A549 (cell line): ENCODE data around the gene SPATA45. TPM values are rescaled to one million over a fixed set of nuclear protein-coding genes. Genes with fewer than 3 reads are reported as not detected.

Source experiments
- ATAC-seq, 2 experiments: fragments of 200-7000 bp in 1 of 2; fragments of >200 bp in 1 of 2; cut with Nextera tagmentation in 1 of 2; cut with Tn5 transposase in 1 of 2; 3 replicates each; pipeline versions ENCODE4 v1.8.0 to v1.9.1; 2018 to 2020; ENCODE audit warnings: mild to moderate bottlenecking in 1 of 2, moderate library complexity in 1 of 2
- CTCF ChIA-PET: fragments of 300-600 bp; sonication (Branson Sonifier 250); formaldehyde crosslinking; extraction: SDS; loops from one replicate; lab custom pipeline; 2021; ENCODE audit warnings: antibody characterized with exemption, inconsistent platforms; lab: Yijun Ruan, JAX
- POLR2A ChIA-PET: fragments of 350-600 bp; formaldehyde crosslinking; extraction: SDS; loops from one replicate; lab custom pipeline; 2021; ENCODE audit warnings: antibody characterized with exemption, inconsistent platforms; lab: Yijun Ruan, JAX
- DNase-seq, 2 experiments: peaks; one replicate each; pipeline versions ENCODE4 v3.0.0 to v3.0.0-alpha.2; 2011 to 2016; ENCODE audit warnings: low read depth in 1 of 2, low spot score in 1 of 2
- FAIRE-seq: peaks from 2 replicates; lab custom pipeline; 2011; peaks lifted over from hg19 to GRCh38; lab: Jason Lieb, UNC
- H3K27ac ChIP-seq, 2 experiments: fragments of >200 bp; sonication (Bioruptor Twin); formaldehyde crosslinking; 3 replicates each; pipeline ENCODE4 v1.5.1; 2016 to 2017
- H3K4me1 ChIP-seq: fragments of >200 bp; sonication (Bioruptor Twin); formaldehyde crosslinking; 3 replicates; pipeline ENCODE4 v1.6.1; 2016
- H3K4me2 ChIP-seq: fragments of >200 bp; sonication (Bioruptor Twin); formaldehyde crosslinking; 3 replicates; pipeline ENCODE4 v1.6.1; 2016
- H3K4me3 ChIP-seq: fragments of >200 bp; sonication (Bioruptor Twin); formaldehyde crosslinking; 3 replicates; pipeline ENCODE4 v1.5.1; 2016
- H3K9me3 ChIP-seq: fragments of >200 bp; sonication (Bioruptor Twin); formaldehyde crosslinking; 3 replicates; pipeline ENCODE4 v1.6.1; 2016
- BCL3 ChIP-seq: fragments of >200 bp; sonication (Bioruptor Twin); formaldehyde crosslinking; IDR thresholded peaks from 3 replicates; pipeline ENCODE4 v1.6.1; 2016
- BHLHE40 ChIP-seq: IDR thresholded peaks from 2 replicates; pipeline ENCODE4 v1.6.1; 2012; ENCODE audit warnings: low read depth, low read length, inconsistent platforms
- CBX2 ChIP-seq: fragments of 200-600 bp; sonication (generic); IDR thresholded peaks from 2 replicates; pipeline ENCODE4 v1.6.1; 2016; ENCODE audit warnings: low read depth, mild to moderate bottlenecking, borderline replicate concordance
- CEBPB ChIP-seq, 2 experiments: fragments of >200 bp in 1 of 2; sonication (Bioruptor Twin) in 1 of 2; formaldehyde crosslinking in 1 of 2; IDR thresholded peaks; 2 replicates each; pipeline ENCODE4 v1.6.1; 2012 to 2016
- CHD4 ChIP-seq: fragments of 200-600 bp; sonication (generic); IDR thresholded peaks from 2 replicates; pipeline ENCODE4 v1.6.1; 2016; ENCODE audit warnings: antibody characterized with exemption, mild to moderate bottlenecking, borderline replicate concordance
- CTCF ChIP-seq: fragments of >200 bp; sonication (Bioruptor Twin); formaldehyde crosslinking; IDR thresholded peaks from 3 replicates; pipeline ENCODE4 v1.5.1; 2016
- FOSL2 ChIP-seq, 2 experiments: fragments of 450-650 bp in 1 of 2; fragments of >200 bp in 1 of 2; sonication (Bioruptor Twin) in 1 of 2; formaldehyde crosslinking; IDR thresholded peaks; 2 replicates each; pipeline versions ENCODE4 v1.5.0 to v1.6.1; 2016 to 2020; ENCODE audit warnings: mild to moderate bottlenecking in 1 of 2, moderate library complexity in 1 of 2
- HDAC2 ChIP-seq: fragments of 200-600 bp; sonication (generic); IDR thresholded peaks from 2 replicates; pipeline ENCODE4 v1.6.1; 2016
- HOXB13 ChIP-seq: fragments of 250-450 bp; sonication (Bioruptor Pico); IDR thresholded peaks from 2 replicates; pipeline ENCODE4 v1.5.0; 2020; ENCODE audit warnings: low read depth, mild to moderate bottlenecking, moderate library complexity
- JUNB ChIP-seq: fragments of >200 bp; sonication (Bioruptor Twin); formaldehyde crosslinking; IDR thresholded peaks from 2 replicates; pipeline ENCODE4 v1.6.1; 2016
- KDM1A ChIP-seq: fragments of 200-600 bp; sonication (generic); IDR thresholded peaks from 2 replicates; pipeline ENCODE4 v1.6.1; 2016; ENCODE audit warnings: low read depth, mild to moderate bottlenecking
- MAFK ChIP-seq: fragments of 450-650 bp; IDR thresholded peaks from 2 replicates; pipeline ENCODE4 v1.6.1; 2014; ENCODE audit not compliant: partially characterized antibody
- MAX ChIP-seq: IDR thresholded peaks from 2 replicates; pipeline ENCODE4 v1.6.1; 2012
- MYC ChIP-seq: IDR thresholded peaks from 2 replicates; pipeline ENCODE4 v1.6.1; 2012; ENCODE audit warnings: mild to moderate bottlenecking, inconsistent platforms, low read length, improper control_type of control experiment, borderline replicate concordance
- PHF8 ChIP-seq: fragments of 200-600 bp; sonication (generic); IDR thresholded peaks from 2 replicates; pipeline ENCODE4 v1.6.1; 2016; ENCODE audit warnings: low read depth, mild to moderate bottlenecking, antibody characterized with exemption, moderate library complexity, borderline replicate concordance
- RARB ChIP-seq: fragments of 250-450 bp; sonication (Bioruptor Pico); IDR thresholded peaks from 2 replicates; pipeline ENCODE4 v1.8.0; 2021; ENCODE audit warnings: mild to moderate bottlenecking, moderate library complexity
- SMC3 ChIP-seq: fragments of >200 bp; sonication (Bioruptor Twin); formaldehyde crosslinking; IDR thresholded peaks from 3 replicates; pipeline ENCODE4 v1.6.1; 2018; ENCODE audit warnings: inconsistent platforms
- SREBF2 ChIP-seq: fragments of 450-650 bp; IDR thresholded peaks from 2 replicates; pipeline ENCODE4 v1.6.1; 2014; ENCODE audit warnings: mild to moderate bottlenecking, moderate library complexity
- WGBS: methylation state at CpG from one replicate; pipeline ENCODE4 v1.1.6; 2017; ENCODE audit errors: missing lambda C conversion rate; 5-methylcytosine and 5-hydroxymethylcytosine counted together
- polyA plus RNA-seq, 4 experiments: library from polyadenylated mRNA; depleted of rRNA in 3 of 4; stranded (reverse); fragments of >200 nt; fragmentation: RNase III in 1 of 4; extraction: RNeasy Plus Mini Kit Qiagen cat#74134 plus additional on column Dnase treatment in 1 of 4; gene quantifications; 2 replicates in 3 of 4; 3 replicates in 1 of 4; pipeline ENCODE4 v1.2.3, GENCODE V29; 2011 to 2017

SPATA45 gene
- polyA plus RNA-seq, 2 of the 4 experiments (the other 2 are of a cell fraction) = 0.18 TPM; not detected in 1

GRCh38 chr1:212827831-212828278 lies 19.6 kb downstream of the SPATA45 start:
- DNase-seq (peak in 1 of 2 experiments; percentile 26), FAIRE-seq (no peak), ATAC-seq (peak; percentile 19 to 52; a peak in 3 of 6 replicates)
- 39% methylated on average over 5 of the region's 5 CpGs for WGBS
- H3K9me3 ChIP-seq = peaks cover 24% of the 10 kb centered on the region
- peaks cover 11% of the 10 kb centered on the region for H3K4me1 ChIP-seq
- no peak for TF ChIP-seq MAFK
- TF ChIP-seq KDM1A = no peak
- no peak for TF ChIP-seq RARB (CRISPR knock-in tag)
- TF ChIP-seq FOSL2 (IDR thresholded peaks at IDR 0.05) = no peak
- TF ChIP-seq FOSL2 (CRISPR knock-in tag; IDR thresholded peaks at IDR 0.05) = no peak
- TF ChIP-seq MYC = no peak
- no peak for TF ChIP-seq JUNB
- TF ChIP-seq MAX = no peak
- no peak for TF ChIP-seq SREBF2
- POLR2A ChIA-PET = no interaction called here
- CTCF ChIA-PET = interaction anchor here (0.7 to 1.4 kb wide), 2 partner anchors 9 to 11 kb away, joined by 3 to 4 read pairs; no protein-coding TSS in a partner anchor
- H3K4me2 ChIP-seq = peak overlapping the region; percentile 33; the same call in 2 of the 3 replicates
- H3K4me3 ChIP-seq = no peak overlapping the region
- H3K27ac ChIP-seq = 0 out of 6 replicates have a peak overlapping the region, but pooled peaks of 1 of the 2 experiments have one; percentile 11

- no peak for ATAC-seq
- H3K9me3 ChIP-seq = peaks cover 24% of the 10 kb centered on the region
- ChIA-PET CTCF (interaction anchor here (0.7 to 1.4 kb wide), 3 partner anchors 8 to 162 kb away, joined by 3 to 4 read pairs (median 3); no protein-coding TSS in a partner anchor), POLR2A (no interaction called here)
- FAIRE-seq = no peak
- TF ChIP-seq KDM1A (no peak), HOXB13 (CRISPR knock-in tag) (no peak), CEBPB (IDR thresholded peaks at IDR 0.05) (no peak), PHF8 (no peak), HDAC2 (no peak), SMC3 (no peak), CBX2 (no peak)
- DNase-seq = no peak
- peaks cover 8% of the 10 kb centered on the region; the same call in 1 of the 3 replicates for H3K4me1 ChIP-seq
- WGBS = 89% methylated on average over 4 of the region's 4 CpGs
- H3K4me3 ChIP-seq = no peak overlapping the region
- peak overlapping the region; percentile 33; the same call in 1 of the 3 replicates for H3K4me2 ChIP-seq
- no peak overlapping the region for H3K27ac ChIP-seq
Measured at GRCh38 chr1:212827171-212827776, 20.2 kb downstream of the SPATA45 start.

- no peak for ATAC-seq
- TF ChIP-seq CTCF (no peak), BCL3 (no peak), BHLHE40 (no peak), PHF8 (no peak), CHD4 (no peak)
- 81% methylated on average over 6 of the region's 6 CpGs for WGBS
- H3K9me3 ChIP-seq = peaks cover 24% of the 10 kb centered on the region
- POLR2A ChIA-PET = no interaction called here
- peaks cover 8% of the 10 kb centered on the region; the same call in 1 of the 3 replicates for H3K4me1 ChIP-seq
- no peak for FAIRE-seq
- no peak overlapping the region for H3K4me3 ChIP-seq
- CTCF ChIA-PET = interaction anchor here (0.6 to 1.2 kb wide), 3 partner anchors 10 to 161 kb away, joined by 3 to 6 read pairs (median 3); no protein-coding TSS in a partner anchor
- no peak overlapping the region for H3K4me2 ChIP-seq
- no peak for DNase-seq
- no peak overlapping the region for H3K27ac ChIP-seq
Measured at GRCh38 chr1:212825798-212826452, 21.5 kb downstream of the SPATA45 start.
